ENCODE results near the gene GLIS1.

The GLIS1 gene

DNA sequence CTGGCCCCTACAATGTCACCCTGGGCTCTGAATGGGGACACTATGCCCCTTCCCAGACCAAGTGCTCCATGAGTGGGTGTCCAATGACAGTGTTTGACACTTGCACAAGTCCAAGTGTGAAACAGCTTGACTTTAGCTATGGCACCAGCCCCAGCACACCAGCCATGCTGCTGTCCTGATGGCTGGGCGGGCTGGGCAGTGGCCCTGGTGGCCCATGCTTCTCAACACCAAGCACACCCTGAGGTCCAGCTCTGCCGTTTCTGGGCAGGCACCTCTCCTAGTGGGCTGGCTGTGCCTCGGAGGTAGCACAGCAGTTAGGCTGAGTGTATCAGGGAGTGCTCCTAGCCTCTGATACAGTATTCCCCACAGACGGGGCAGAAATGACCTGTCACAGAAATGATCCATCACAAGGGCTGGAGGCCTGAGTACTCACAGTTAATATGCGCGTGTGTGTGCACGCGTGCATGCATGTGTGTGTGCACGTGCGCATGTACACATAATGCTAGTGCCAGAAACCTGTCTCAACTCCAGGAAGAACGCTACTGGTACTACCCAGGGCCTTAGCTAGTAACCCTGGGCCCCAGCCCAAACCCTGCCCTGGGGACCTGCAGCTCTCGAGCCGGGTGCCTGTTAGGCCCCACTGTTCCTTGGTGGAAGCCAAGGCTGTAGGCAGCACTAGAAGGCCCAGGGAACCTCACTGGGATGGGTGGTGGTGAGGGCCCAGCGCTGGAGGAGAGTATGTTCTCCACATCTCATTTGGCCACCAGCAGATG is 145.8 kb downstream of the GLIS1 start:
- no peak for DNase-seq
- no peaks in the 10 kb centered on the region for H3K9me3 Mint-ChIP-seq
- CTCF ChIA-PET = no interaction called here
- no peaks in the 10 kb centered on the region for H3K4me1 Mint-ChIP-seq
- H3K27me3 Mint-ChIP-seq = peaks cover 10% of the 10 kb centered on the region
- H3K36me3 Mint-ChIP-seq = no peaks in the 10 kb centered on the region
- H3K27ac Mint-ChIP-seq = no peak overlapping the region
- H3K4me3 Mint-ChIP-seq = no peak overlapping the region

DNA sequence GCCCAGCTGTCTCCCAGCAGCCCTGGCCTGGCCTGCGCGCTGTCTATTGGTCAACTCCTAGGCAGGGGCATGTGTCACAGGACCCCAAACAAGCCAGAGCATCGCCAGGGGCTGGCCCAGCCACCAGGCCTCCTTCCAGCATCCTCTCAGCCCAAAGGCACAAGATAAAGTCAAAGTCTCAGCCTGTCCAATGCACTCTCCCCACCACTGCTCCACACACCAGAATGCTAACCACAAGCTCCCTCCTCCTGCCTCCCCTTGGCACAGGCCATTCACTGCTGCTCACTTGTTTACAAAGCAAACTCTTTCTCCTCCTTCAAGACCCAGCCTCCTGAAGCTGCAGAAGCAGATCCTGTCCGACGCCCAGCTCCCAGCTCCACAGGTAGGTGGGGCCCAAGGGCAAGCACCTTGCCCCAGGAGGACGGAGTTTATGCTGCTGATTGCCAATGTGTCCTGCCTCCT is 146.4 kb downstream of the GLIS1 start:
- CTCF ChIA-PET = no interaction called here
- peaks cover 16% of the 10 kb centered on the region for H3K27me3 Mint-ChIP-seq
- H3K4me3 Mint-ChIP-seq = no peak overlapping the region
- H3K36me3 Mint-ChIP-seq = no peaks in the 10 kb centered on the region
- H3K9me3 Mint-ChIP-seq = no peaks in the 10 kb centered on the region
- DNase-seq = no peak
- H3K4me1 Mint-ChIP-seq = no peaks in the 10 kb centered on the region
- no peak overlapping the region for H3K27ac Mint-ChIP-seq

DNA sequence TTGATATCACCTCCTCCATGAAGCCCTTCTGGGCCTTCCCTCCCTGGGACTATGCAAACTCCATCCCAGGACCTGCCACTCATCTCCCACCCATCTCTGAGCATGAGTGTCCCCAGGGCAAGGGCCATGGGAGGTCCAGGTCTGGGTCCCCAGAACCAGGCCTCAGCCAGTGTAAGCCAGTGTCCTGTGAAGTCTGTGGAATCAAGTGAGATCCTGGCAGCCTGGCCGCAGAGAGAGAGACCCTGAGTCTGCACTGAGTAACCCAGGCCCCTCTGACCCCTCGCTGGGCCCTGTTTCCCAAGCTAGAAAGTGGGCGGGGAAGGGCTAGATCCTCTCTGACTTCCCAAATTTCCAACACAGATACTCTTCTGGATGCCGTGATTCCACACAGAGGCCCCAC is 147.0 kb downstream of the GLIS1 start:
- no peaks in the 10 kb centered on the region for H3K36me3 Mint-ChIP-seq
- DNase-seq = no peak
- H3K4me1 Mint-ChIP-seq = no peaks in the 10 kb centered on the region
- H3K27ac Mint-ChIP-seq = no peak overlapping the region
- CTCF ChIA-PET = no interaction called here
- no peak overlapping the region for H3K4me3 Mint-ChIP-seq
- no peaks in the 10 kb centered on the region for H3K9me3 Mint-ChIP-seq
- peaks cover 22% of the 10 kb centered on the region for H3K27me3 Mint-ChIP-seq

DNA sequence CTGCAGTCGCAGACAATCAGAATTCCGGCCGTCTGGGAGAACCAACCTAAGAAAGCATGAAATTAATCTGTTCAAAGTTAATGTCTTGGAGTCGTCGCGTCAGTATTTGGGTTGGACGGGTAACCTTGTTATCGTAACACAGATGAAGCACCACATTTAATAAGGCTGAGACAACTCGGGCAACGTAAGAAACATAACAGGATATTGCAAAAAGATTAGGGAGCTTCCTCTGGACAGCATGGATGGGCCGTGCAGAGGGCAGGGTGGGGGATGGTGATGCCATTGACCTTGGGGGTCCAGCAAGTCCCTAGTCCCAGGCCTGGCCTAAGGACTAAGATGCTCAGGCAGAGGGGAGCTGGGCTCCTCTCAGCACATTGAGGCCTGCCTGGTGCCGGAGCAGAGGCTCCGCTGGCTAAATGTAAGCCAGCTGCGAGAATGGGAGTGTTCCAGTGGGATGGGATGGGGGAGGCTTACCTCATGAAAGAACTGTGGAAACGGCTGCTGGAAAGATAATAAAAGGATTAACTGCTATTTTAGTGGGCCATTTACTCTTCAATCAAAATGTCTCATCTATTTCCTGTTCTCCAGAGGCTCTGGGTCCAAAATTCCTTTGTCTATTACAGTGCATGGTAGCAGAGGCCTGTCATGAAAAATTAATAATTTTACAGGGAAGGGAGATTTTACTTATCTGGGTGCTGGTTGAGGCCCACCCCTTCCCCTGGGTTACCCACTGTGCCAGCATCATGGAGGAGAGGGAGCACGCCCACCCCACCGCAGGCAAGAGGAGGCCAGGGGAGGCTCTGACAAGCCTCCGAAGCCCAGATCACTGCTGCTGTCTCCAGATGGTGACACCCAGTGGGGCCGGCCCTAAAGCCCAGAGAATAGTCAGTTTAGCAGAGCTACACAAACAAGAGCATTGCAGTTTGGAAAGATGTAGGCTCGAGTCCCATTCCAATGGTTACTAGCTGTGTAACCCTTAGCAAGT is 148.1 kb downstream of the GLIS1 start:
- CTCF ChIA-PET = no interaction called here
- H3K27me3 Mint-ChIP-seq = peaks cover 29% of the 10 kb centered on the region
- H3K27ac Mint-ChIP-seq = no peak overlapping the region
- H3K4me1 Mint-ChIP-seq = no peaks in the 10 kb centered on the region
- no peaks in the 10 kb centered on the region for H3K9me3 Mint-ChIP-seq
- no peak overlapping the region for H3K4me3 Mint-ChIP-seq
- H3K36me3 Mint-ChIP-seq = no peaks in the 10 kb centered on the region
- no peak for DNase-seq

DNA sequence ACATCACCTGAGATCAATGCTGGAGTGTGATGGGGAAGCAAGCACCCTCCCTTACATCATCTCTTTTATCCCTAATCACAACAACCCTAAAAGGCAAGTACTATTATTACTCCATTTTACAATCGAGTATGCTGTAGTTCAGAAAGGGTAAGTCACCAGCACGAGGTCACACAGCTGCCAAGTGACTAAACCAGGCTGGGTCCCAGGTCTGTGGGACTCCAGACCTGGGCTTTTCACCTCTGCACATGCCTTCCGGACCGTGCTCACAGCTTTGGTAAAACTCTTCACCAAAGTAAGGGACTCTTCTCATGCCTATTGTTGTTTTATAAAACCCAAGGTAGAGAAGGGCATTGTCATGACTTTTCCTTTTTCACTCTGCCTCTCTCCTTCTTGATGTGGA is 148.9 kb downstream of the GLIS1 start:
- DNase-seq = no peak
- peaks cover 6% of the 10 kb centered on the region for H3K4me1 Mint-ChIP-seq
- H3K36me3 Mint-ChIP-seq = no peaks in the 10 kb centered on the region
- no peak overlapping the region for H3K27ac Mint-ChIP-seq
- H3K4me3 Mint-ChIP-seq = no peak overlapping the region
- H3K27me3 Mint-ChIP-seq = peaks cover 36% of the 10 kb centered on the region
- CTCF ChIA-PET = no interaction called here
- no peaks in the 10 kb centered on the region for H3K9me3 Mint-ChIP-seq

DNA sequence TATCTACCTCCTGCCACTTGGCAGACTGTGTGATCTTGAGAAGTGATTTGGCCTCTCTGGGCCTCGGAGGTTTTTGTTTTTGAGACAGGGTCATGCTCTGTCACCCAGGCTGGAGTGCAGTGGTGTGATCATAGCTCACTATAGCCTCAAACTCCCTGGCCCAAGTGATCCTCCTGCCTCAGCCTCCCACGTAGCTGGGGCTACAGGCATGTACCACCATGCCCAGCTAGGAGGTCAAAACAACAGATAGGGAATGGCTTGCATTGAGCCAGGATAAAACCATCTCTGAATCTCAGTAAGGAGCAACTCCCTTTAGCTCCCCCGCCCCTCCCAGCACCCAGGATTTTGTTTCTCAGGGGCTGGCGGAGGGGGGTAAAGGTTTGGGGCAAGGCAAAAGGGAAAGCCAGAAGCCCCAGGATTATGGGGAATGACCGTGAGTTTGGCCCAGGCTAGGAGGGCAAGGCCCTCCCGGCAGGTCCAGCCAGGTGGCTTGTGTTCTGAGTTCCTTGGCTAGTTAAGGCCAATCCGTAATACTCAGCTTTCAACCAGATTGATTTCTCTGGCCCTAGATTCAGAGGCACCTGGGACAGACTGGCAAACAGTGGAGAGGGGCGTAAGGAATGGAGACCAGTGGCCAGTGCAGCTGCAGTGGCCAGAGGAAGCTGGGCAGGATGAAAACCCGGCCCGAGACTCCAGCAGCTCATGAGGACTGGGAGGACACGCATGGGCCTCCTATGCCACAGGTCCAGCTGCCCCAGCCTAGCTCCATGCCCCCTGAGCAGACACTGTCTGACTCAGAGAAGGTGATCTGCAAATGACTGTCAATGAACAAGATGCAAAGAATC is 149.7 kb downstream of the GLIS1 start:
- Mint-ChIP-seq H3K9me3 (no peaks in the 10 kb centered on the region), H3K27me3 (peaks cover 38% of the 10 kb centered on the region), H3K4me1 (peaks cover 14% of the 10 kb centered on the region), H3K36me3 (no peaks in the 10 kb centered on the region), H3K4me3 (no peak overlapping the region), H3K27ac (no peak overlapping the region)
- CTCF ChIA-PET = no interaction called here
- no peak for DNase-seq

DNA sequence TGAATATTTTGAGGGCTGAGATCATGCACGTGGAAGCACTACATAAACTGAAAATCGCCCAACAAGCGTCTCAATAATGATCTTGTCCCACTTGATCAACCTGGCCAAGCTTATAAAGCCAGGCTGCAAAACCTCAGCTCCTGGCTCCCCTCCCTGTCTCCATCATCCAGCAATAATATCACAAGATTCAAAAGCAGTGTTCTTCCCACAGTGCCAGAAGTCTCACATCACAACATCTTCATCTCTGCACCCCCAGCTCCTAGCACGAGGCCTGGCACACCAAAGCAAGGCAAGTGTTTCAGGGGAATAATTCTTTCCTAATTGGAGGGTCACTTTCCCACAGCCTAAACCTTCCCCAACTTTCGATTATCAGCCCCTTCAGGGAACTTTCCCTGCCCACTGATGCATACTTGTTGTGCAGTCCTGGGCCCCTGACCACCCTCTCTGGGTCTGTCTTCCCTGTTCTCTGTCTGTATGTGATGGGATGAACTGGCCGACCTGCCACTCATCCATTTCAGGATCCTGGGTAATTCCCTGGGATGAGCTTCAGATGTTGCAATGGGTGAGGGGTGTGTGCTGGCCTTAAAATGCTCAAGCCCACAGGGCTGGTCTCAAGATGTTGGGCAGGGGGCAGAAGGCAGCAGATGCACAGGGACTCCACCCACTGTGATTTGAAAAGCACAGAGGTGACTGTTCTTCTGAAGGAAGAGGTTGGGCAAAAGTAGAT is 150.7 kb downstream of the GLIS1 start:
- Mint-ChIP-seq H3K27ac (no peak overlapping the region), H3K36me3 (no peaks in the 10 kb centered on the region), H3K27me3 (peaks cover 38% of the 10 kb centered on the region), H3K4me1 (peaks cover 14% of the 10 kb centered on the region), H3K9me3 (no peaks in the 10 kb centered on the region), H3K4me3 (no peak overlapping the region)
- DNase-seq = no peak
- CTCF ChIA-PET = no interaction called here

DNA sequence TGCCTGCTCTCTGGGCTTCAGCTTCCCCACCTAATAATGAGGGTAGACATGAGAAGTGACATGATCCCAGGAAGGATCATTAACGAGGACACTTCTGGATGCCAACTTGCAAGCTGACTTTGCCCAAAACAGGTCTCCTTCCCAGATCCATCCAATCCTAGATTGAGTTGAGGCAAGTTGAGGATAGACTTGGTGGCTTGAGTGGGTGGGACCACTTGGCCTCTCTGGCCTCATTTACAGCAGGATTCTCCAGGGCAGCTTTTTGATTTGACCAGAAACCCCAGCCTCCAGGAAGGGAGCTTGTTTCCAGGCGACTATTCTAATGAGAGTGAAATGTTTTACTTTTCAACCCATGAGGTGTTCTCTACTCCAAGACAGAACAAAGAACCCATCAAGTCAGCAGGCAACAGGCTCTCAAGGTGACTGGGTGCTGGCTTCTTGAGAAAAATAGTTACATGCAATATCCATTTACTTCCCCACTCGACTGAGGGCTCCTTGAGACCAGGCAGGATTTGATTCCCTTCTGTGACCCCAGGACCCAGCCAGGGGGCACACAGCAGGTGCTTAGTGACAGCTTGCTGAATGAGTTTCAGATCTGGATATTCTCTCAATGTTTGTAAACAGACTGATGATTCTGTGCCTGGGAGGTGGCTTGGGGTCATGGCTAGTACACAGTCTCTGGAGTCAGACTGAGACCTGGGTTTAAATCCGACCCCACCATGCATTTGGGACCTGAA is 151.5 kb downstream of the GLIS1 start:
- peaks cover 14% of the 10 kb centered on the region for H3K4me1 Mint-ChIP-seq
- H3K9me3 Mint-ChIP-seq = no peaks in the 10 kb centered on the region
- no peak for DNase-seq
- H3K4me3 Mint-ChIP-seq = no peak overlapping the region
- no peak overlapping the region for H3K27ac Mint-ChIP-seq
- peaks cover 43% of the 10 kb centered on the region for H3K27me3 Mint-ChIP-seq
- H3K36me3 Mint-ChIP-seq = no peaks in the 10 kb centered on the region
- CTCF ChIA-PET = interaction anchor here (0.6 kb wide), 1 partner anchor 167 kb away, joined by 3 read pairs; no protein-coding TSS in a partner anchor

DNA sequence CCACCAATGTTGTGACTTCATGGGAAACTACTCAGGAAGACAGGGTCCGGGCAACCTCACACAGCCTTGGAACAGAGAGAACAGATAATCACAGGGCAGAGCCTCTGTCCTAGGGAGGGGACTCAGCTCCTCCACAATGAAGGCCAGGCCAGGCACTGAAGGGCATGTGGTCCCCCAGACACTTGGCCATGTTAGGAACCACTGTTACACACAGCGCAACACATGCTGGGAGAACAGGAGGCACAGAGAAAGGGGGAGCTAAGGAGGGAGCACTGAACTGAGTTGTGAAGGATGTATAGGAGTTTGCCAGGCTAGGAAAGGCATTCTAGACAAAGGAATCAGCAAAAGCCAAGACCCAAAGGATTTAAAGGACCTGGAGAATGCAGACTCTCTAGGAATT is 152.2 kb downstream of the GLIS1 start:
- DNase-seq = no peak
- no peak overlapping the region for H3K4me3 Mint-ChIP-seq
- no peaks in the 10 kb centered on the region for H3K9me3 Mint-ChIP-seq
- peaks cover 14% of the 10 kb centered on the region for H3K4me1 Mint-ChIP-seq
- H3K27ac Mint-ChIP-seq = no peak overlapping the region
- H3K27me3 Mint-ChIP-seq = peaks cover 46% of the 10 kb centered on the region
- no peaks in the 10 kb centered on the region for H3K36me3 Mint-ChIP-seq
- CTCF ChIA-PET = interaction anchor here (0.6 kb wide), 1 partner anchor 167 kb away, joined by 3 read pairs; no protein-coding TSS in a partner anchor

DNA sequence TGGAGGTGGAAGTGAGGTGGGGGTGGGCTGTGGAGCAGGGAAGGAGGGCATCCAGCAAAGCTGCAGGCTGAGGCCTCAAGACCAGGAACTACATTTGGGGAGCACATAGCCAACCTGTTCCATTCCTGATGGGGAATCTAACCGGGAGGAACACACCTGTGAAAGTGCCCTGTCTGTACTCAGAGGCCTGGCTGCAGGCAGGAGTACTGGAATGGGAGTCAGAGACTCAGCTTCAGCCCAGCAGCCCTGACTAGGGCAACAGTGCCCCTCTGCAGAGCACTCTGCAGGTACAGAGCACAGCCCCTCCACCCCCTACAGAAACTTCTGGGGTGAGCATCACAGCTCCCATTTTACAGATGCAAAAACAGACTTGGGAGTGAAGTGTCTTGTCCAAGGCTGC is 153.4 kb downstream of the GLIS1 start:
- no peaks in the 10 kb centered on the region for H3K36me3 Mint-ChIP-seq
- no peak for DNase-seq
- H3K27ac Mint-ChIP-seq = no peak overlapping the region
- H3K9me3 Mint-ChIP-seq = no peaks in the 10 kb centered on the region
- peaks cover 14% of the 10 kb centered on the region for H3K4me1 Mint-ChIP-seq
- H3K27me3 Mint-ChIP-seq = peaks cover 46% of the 10 kb centered on the region
- H3K4me3 Mint-ChIP-seq = no peak overlapping the region
- CTCF ChIA-PET = no interaction called here

DNA sequence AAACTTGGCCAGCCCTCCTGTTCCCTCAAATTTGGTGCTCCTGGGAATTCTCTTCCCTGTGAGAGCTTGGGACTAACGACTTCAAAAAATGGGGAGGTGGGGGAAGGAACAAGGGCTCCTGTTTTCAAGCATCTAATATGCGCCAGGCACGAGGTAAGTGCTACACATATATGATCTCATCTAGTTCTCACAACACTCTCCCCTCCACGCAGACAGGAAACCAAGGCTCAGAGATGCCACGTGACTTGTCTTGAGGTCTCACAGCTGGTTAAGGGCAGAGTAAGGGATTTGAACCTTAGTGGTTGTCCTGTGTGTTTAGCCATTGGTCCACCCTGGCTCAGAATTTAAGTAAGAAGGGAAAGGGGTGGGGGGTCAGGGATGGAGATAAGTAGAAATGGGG is 153.8 kb downstream of the GLIS1 start:
- CTCF ChIA-PET = no interaction called here
- DNase-seq = peak; percentile 75
- no peaks in the 10 kb centered on the region for H3K9me3 Mint-ChIP-seq
- peaks cover 14% of the 10 kb centered on the region for H3K4me1 Mint-ChIP-seq
- H3K27ac Mint-ChIP-seq = no peak overlapping the region
- no peak overlapping the region for H3K4me3 Mint-ChIP-seq
- H3K27me3 Mint-ChIP-seq = peaks cover 46% of the 10 kb centered on the region
- no peaks in the 10 kb centered on the region for H3K36me3 Mint-ChIP-seq

DNA sequence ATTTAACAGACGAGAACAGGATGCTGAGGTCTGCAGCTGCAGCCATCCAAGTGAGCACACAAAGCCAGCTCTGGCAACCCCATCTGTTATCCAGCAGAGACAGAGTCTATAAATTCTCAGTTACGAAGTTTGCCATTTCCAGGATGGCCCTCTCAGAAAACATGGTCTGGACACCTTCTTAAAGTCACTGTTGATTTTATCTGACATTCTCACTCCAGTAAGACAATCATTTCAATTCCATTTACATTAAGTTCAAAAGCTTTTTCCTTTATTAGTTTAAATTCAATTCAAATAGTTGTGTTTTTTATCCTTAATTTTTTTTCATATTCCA is 154.2 kb downstream of the GLIS1 start:
- peaks cover 46% of the 10 kb centered on the region for H3K27me3 Mint-ChIP-seq
- CTCF ChIA-PET = no interaction called here
- H3K4me1 Mint-ChIP-seq = peaks cover 14% of the 10 kb centered on the region
- H3K4me3 Mint-ChIP-seq = no peak overlapping the region
- H3K36me3 Mint-ChIP-seq = no peaks in the 10 kb centered on the region
- H3K9me3 Mint-ChIP-seq = no peaks in the 10 kb centered on the region
- no peak for DNase-seq
- no peak overlapping the region for H3K27ac Mint-ChIP-seq

All from activated naive CD4-positive, alpha-beta T cell treated with anti-CD3 and anti-CD28 coated beads, Interleukin-2, amount 10 ng/mL, durations not matched to agents 7 days and 5 days (primary cell).